Right ventricle myocardium inferior (tissue), 1 donor: Measurements from ENCODE around the gene TACC3. TPM values are rescaled to one million over a fixed set of nuclear protein-coding genes. Genes with fewer than 3 reads are reported as not detected.

Experiments
- total RNA-seq: library from RNA; stranded (reverse); fragmentation: NEBNext Ultra II Directional; extraction: Animal tissue kit (Norgen Biotek cat#: 25700); gene quantifications from one replicate; pipeline ENCODE4 v1.2.1, GENCODE V29; 2021
- donor health status: DM: no; HTN: yes; CAD: no; lungs with severe emphysema.

The TACC3 gene
- total RNA-seq, 1 donor from 2014 or later, result 7.0 TPM

Other genes with a start within 250 kb of the TACC3 start
- gene FAM53A, start 37.2 kb upstream of the TACC3 start, total RNA-seq, result 0.49 TPM
- 13.7 TPM for gene SLBP, start 9.2 kb upstream of the TACC3 start, total RNA-seq
- 26.3 TPM for gene TMEM129, start 198 bp upstream of the TACC3 start, total RNA-seq
- 1.8 TPM for gene FGFR3, start 71.8 kb downstream of the TACC3 start, total RNA-seq
- gene LETM1, start 134.6 kb downstream of the TACC3 start, total RNA-seq, result 39.8 TPM
- 37.0 TPM for gene NSD2, start 149.9 kb downstream of the TACC3 start, total RNA-seq